Common myeloid progenitor, CD34-positive (primary cell): ENCODE results near the gene MEMO1.

ENCODE experiments used
- CTCF ChIA-PET: fragments of 350-600 bp; sonication (Branson Sonifier 250); formaldehyde crosslinking; loops from one replicate; lab custom pipeline; 2021; ENCODE audit warnings: antibody characterized with exemption; lab: Charles Lee
- POLR2A ChIA-PET: fragments of 350-600 bp; sonication (Branson Sonifier 250); formaldehyde crosslinking; loops from one replicate; lab custom pipeline; 2021; ENCODE audit warnings: antibody characterized with exemption; lab: Charles Lee
- DNase-seq, 3 donors: peaks; one replicate each; pipeline versions ENCODE4 v3.0.0 to v3.0.0-alpha.2; 2013
- H3K27ac ChIP-seq, 2 experiments: 1 replicate in 1 of 2; 2 replicates in 1 of 2; pipeline ENCODE4 v1.7.0; 2013; ENCODE audit warnings: inconsistent platforms in 2 of 2, low read length in 2 of 2, mild to moderate bottlenecking in 2 of 2, low read depth in 1 of 2, moderate library complexity in 1 of 2; ENCODE audit not compliant: severe bottlenecking in 2 of 2, insufficient read depth in 1 of 2, poor library complexity in 1 of 2
- H3K27me3 ChIP-seq, 5 experiments: replicated peaks in 2 of 5; 1 replicate in 3 of 5; 2 replicates in 2 of 5; pipeline versions ENCODE4 v1.6.1 to v1.7.0; 2013; ENCODE audit warnings: low read length in 4 of 5, mild to moderate bottlenecking in 2 of 5, moderate library complexity in 2 of 5, inconsistent platforms in 1 of 5; ENCODE audit not compliant: insufficient read depth in 5 of 5, control insufficient read depth in 4 of 5
- H3K36me3 ChIP-seq, 4 experiments: 1 replicate in 2 of 4; 2 replicates in 2 of 4; pipeline versions ENCODE4 v1.6.1 to v1.7.0; 2013; ENCODE audit warnings: low read length in 3 of 4, control low read depth in 1 of 4, mild to moderate bottlenecking in 1 of 4; ENCODE audit not compliant: control insufficient read depth in 4 of 4, insufficient read depth in 4 of 4
- H3K4me1 ChIP-seq, 4 experiments: 1 replicate in 3 of 4; 2 replicates in 1 of 4; pipeline versions ENCODE4 v1.6.1 to v1.7.1; 2013; ENCODE audit warnings: low read length in 3 of 4, mild to moderate bottlenecking in 3 of 4, control low read depth in 1 of 4, inconsistent platforms in 1 of 4, moderate library complexity in 1 of 4; ENCODE audit not compliant: control insufficient read depth in 4 of 4, insufficient read depth in 4 of 4; ENCODE audit errors: control extremely low read depth in 1 of 4
- H3K4me3 ChIP-seq, 7 experiments: 1 replicate in 4 of 7; 2 replicates in 3 of 7; pipeline versions ENCODE4 v1.5.1 to v1.7.0; 2013; ENCODE audit warnings: mild to moderate bottlenecking in 7 of 7, low read length in 6 of 7, moderate library complexity in 6 of 7, inconsistent platforms in 2 of 7, low read depth in 2 of 7, control low read depth in 1 of 7; ENCODE audit not compliant: insufficient read depth in 4 of 7, control insufficient read depth in 1 of 7; ENCODE audit errors: extremely low read depth in 1 of 7
- H3K9me3 ChIP-seq, 5 experiments: 1 replicate in 4 of 5; 2 replicates in 1 of 5; pipeline versions ENCODE4 v1.6.1 to v1.7.1; 2013; ENCODE audit warnings: low read length in 4 of 5, mild to moderate bottlenecking in 2 of 5, inconsistent platforms in 1 of 5, low read depth in 1 of 5, moderate library complexity in 1 of 5; ENCODE audit not compliant: control insufficient read depth in 4 of 5, insufficient read depth in 2 of 5; ENCODE audit errors: control extremely low read depth in 1 of 5
- WGBS: methylation state at CpG from one replicate; pipeline ENCODE4 v1.1.5; 2013; ENCODE audit not compliant: insufficient coverage; 5-methylcytosine and 5-hydroxymethylcytosine counted together

The MEMO1 gene

DNA sequence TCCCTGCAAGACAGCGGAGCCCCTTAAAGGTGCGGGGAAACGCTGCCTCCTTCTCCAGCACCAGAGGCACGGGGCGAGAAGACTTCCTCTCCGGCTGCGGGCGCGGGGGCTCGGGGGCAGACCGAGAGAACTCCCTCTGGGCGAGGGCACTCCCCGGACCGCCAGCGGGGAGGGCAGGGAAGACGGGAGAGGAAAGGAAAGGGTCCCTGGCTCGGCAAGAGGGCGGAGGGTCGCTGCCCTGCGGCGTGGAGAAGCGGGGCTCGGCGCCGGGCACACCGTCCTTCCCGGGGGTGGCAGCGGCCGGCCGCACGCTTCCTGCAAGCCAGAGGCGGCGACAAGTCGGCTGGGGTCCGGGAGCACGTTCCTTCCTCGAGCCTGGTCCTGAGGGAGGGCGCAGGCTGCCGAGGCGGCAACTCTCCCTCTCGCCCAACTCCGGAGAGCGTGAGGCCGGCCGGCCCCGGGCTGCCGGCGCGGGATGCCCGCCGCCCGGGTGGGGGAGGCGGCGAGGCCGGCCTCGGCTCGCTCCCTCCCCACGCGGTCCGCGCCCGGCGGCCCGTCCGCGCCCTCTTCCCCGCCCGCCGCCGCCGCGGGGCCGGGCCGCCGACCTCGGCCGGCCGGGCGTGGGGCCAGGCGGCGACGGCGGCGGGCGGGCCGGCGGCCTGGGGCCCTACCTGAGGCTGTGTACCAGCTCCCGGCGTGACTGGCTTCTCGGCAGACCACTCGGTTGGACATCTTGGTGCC lies 1.1 kb downstream of the MEMO1 start:
- Histone ChIP-seq H3K4me1 (peaks cover 24 to 29% (median 27%) of the 10 kb centered on the region in 4 experiments), H3K9me3 (no peaks in the 10 kb centered on the region), H3K36me3 (peaks cover 0 to 4% (median 0%) of the 10 kb centered on the region in 4 experiments), H3K4me3 (peak overlapping the region; percentile 84 to 92 (median 90)), H3K27me3 (no peaks in the 10 kb centered on the region), H3K27ac (peak overlapping the region; percentile 58 to 87)
- ChIA-PET POLR2A (interaction anchor here (0.5 kb wide), 1 partner anchor 37 kb away, joined by 3 read pairs; no protein-coding TSS in a partner anchor), CTCF (interaction anchor here (1.9 to 2.3 kb wide), 2 partner anchors 11 to 30 kb away, joined by 6 to 13 read pairs; partner anchors contain the start of gene DPY30)
- DNase-seq = peak in 2 of 3 donors; percentile 35 to 71
- WGBS = under 1% methylated on average over 49 of the region's 91 CpGs

DNA sequence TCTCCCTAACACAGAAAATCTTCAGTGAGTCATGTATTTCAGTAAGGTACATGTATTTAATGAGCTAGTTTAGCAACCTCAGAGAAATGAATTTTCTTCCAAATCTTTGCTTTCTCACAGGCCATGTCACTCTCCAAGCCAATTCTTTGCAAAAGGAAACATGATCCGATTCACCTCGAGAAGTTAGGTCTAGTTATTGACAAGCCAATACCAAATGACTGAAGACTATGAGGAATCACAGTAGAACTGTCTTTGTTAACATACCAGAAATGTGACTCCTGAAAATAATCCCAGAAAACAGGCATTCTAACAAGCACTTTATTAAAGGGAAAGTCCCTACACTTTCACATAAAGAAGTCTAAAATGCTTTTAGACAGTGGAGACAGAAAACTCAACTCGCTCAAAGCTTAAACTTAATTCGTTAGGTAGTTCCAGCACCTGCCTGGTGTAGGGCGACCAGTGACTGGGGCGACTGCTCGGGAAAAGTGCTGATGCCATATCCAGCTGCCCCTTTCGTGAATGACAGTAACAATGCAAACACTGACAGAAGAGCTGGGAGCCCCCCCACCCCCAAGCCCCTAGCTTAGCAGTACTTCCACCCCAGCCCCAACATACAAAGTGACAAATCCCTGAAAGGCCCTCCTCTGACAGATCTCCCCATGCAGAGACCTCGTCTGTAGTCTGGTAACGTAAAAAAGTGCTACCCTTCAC lies 1.8 kb downstream of the MEMO1 start:
- DNase-seq = peak in 1 of 3 donors; percentile 59
- peak overlapping the region; percentile 58 to 87 for H3K27ac ChIP-seq

DNA sequence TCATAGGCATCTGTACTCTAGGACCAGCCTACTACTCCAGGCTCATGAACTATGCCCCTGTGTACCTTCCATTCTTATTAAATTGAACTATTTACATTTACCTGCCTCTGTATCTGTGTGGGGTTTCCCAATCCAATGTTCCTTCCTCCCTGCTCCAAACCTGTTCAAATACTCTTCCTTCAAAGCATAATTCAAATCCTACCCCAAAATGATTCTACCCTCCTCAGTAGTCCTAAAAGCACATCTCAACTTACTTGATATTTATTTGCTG lies 3.8 kb downstream of the MEMO1 start:
- Histone ChIP-seq H3K9me3 (no peaks in the 10 kb centered on the region), H3K27ac (no peak overlapping the region), H3K27me3 (no peaks in the 10 kb centered on the region), H3K4me1 (peaks cover 23 to 28% (median 26%) of the 10 kb centered on the region in 4 experiments), H3K36me3 (no peaks in the 10 kb centered on the region), H3K4me3 (no peak overlapping the region)
- POLR2A ChIA-PET = no interaction called here
- no peak for DNase-seq
- CTCF ChIA-PET = interaction anchor here (2.3 kb wide), 1 partner anchor 8 kb away, joined by 13 read pairs; no protein-coding TSS in a partner anchor

More for the DNA sequence above, 1.8 kb downstream of the MEMO1 start:
- Histone ChIP-seq H3K9me3 (no peaks in the 10 kb centered on the region), H3K4me1 (peaks cover 24 to 29% (median 27%) of the 10 kb centered on the region in 4 experiments), H3K36me3 (peaks cover 0 to under 1% (median 0%) of the 10 kb centered on the region in 4 experiments), H3K27me3 (no peaks in the 10 kb centered on the region), H3K4me3 (peak overlapping the region; percentile 84 to 92 (median 90))
- WGBS = 0% methylated on average over 10 of the region's 10 CpGs
- CTCF ChIA-PET = interaction anchor here (1.0 to 2.3 kb wide), 5 partner anchors 10 to 122 kb away, joined by 4 to 13 read pairs (median 5); partner anchors contain the start of gene DPY30
- POLR2A ChIA-PET = interaction anchor here (0.5 to 0.9 kb wide), 3 partner anchors 38 to 53 kb away, joined by 3 read pairs; no protein-coding TSS in a partner anchor

DNA sequence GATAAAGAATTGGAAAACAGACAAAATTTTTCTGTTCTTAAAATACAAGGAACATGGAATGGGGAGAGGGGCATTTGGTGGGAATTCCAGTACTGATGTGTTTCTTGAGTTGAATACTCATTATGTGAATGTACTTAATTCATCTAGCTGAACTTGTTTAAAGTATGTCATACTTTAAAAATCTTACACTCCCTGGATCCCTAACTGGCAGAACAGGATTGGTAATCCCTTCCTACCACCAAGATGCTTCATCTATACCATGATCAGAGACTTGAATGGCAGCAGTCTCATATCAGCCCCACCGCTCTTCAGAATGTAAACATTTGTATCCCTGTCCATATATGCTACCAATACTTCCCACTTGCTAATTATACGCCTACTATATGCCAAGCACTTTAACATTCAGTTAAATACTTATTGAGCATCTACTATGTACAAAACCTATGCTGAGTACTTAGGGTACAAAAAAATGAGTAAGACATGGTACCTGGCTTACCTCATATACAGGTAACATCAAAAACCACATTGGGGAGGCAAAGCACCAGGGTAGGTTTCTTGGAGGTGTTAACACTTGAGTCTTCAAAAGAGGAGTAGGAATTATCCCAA lies 5.3 kb downstream of the MEMO1 start:
- CTCF ChIA-PET = interaction anchor here (0.7 kb wide), 1 partner anchor 9 kb away, joined by 3 read pairs; no protein-coding TSS in a partner anchor

DNA sequence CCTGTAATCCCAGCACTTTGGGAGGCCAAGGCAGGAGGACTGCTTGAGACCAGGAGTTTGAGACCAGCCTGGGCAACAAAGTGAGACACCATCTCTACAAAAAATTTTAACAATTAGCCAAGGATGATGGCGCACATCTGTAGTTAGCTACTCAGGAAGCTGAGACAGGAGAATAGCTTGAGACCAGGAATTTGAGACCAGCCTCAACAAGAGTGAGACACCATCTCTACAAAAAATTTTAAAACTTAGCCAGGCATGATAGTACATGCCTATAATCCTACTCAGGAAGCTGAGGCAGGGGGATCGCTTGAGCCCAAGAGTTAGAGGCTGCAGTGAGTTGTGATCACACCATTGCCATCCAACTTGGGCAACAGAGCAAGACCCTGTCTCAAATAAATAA lies 7.0 kb downstream of the MEMO1 start:
- CTCF ChIA-PET = interaction anchor here (0.6 to 1.5 kb wide), 4 partner anchors 13 to 27 kb away, joined by 3 to 6 read pairs (median 4); no protein-coding TSS in a partner anchor
- DNase-seq = no peak
- 100% methylated on average over 1 of the region's 2 CpGs for WGBS
- H3K36me3 ChIP-seq = peaks cover 0 to 4% (median 0%) of the 10 kb centered on the region in 4 experiments
- POLR2A ChIA-PET = no interaction called here
- no peaks in the 10 kb centered on the region for H3K9me3 ChIP-seq
- H3K27me3 ChIP-seq = no peaks in the 10 kb centered on the region
- H3K27ac ChIP-seq = no peak overlapping the region
- no peak overlapping the region for H3K4me3 ChIP-seq
- H3K4me1 ChIP-seq = peaks cover 13 to 26% (median 17%) of the 10 kb centered on the region in 4 experiments

More for the DNA sequence above, 5.3 kb downstream of the MEMO1 start:
- WGBS = 100% methylated on average over 1 of the region's 2 CpGs
- no peak overlapping the region for H3K27ac ChIP-seq
- H3K36me3 ChIP-seq = peaks cover 0 to 4% (median 0%) of the 10 kb centered on the region in 4 experiments
- no peaks in the 10 kb centered on the region for H3K27me3 ChIP-seq
- no peaks in the 10 kb centered on the region for H3K9me3 ChIP-seq
- POLR2A ChIA-PET = interaction anchor here (0.6 kb wide), 1 partner anchor 26 kb away, joined by 3 read pairs; no protein-coding TSS in a partner anchor
- no peak overlapping the region for H3K4me3 ChIP-seq
- peaks cover 13 to 17% (median 16%) of the 10 kb centered on the region in 4 experiments for H3K4me1 ChIP-seq
- DNase-seq = no peak

DNA sequence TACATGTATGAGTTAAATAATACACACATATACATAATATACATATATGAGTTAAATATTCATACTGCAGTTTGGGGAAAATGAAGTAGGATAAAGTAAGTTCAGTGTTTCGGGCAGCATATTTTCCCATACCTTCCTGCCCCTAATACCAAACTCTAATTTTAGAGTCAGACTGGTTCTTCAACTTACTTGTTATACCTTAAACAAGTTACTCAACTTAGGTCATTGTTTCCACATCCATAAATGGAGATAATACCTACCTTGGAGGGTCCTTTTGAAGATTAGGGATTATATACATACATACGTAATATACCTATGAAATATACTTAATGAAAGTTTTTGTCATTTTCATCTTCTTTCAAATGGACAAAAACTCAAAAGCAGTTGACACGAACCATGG lies 8.4 kb downstream of the MEMO1 start:
- Histone ChIP-seq H3K4me1 (peaks cover 5 to 32% (median 9%) of the 10 kb centered on the region in 4 experiments), H3K36me3 (peaks cover 0 to 4% (median 0%) of the 10 kb centered on the region in 4 experiments), H3K9me3 (no peaks in the 10 kb centered on the region), H3K27me3 (no peaks in the 10 kb centered on the region), H3K27ac (no peak overlapping the region), H3K4me3 (no peak overlapping the region)
- ChIA-PET CTCF (no interaction called here), POLR2A (no interaction called here)
- DNase-seq = no peak
- WGBS = no CpG with 5 or more reads among the region's 3 CpGs
